Thyroid gland (tissue), 4 donors: ENCODE measurements around the gene MKRN2OS.

Experiments
- POLR2A ChIP-seq, 2 donors: fragments of 450-650 bp; IDR thresholded peaks; one replicate each; pipeline ENCODE4 v1.6.1; 2017; ENCODE audit warnings: antibody characterized with exemption in 2 of 2, mild to moderate bottlenecking in 2 of 2, moderate library complexity in 1 of 2
- TF ChIP-seq, protein P1 (sequence below), 6 experiments: fragments of 200-600 bp in 3 of 6; fragments of 450-650 bp in 3 of 6; sonication (generic) in 3 of 6; IDR thresholded peaks; one replicate each; pipeline ENCODE4 v1.5.1; 2016 to 2019; ENCODE audit warnings: antibody characterized with exemption in 6 of 6, mild to moderate bottlenecking in 2 of 6, inconsistent platforms in 1 of 6, moderate library complexity in 1 of 6

DNA sequence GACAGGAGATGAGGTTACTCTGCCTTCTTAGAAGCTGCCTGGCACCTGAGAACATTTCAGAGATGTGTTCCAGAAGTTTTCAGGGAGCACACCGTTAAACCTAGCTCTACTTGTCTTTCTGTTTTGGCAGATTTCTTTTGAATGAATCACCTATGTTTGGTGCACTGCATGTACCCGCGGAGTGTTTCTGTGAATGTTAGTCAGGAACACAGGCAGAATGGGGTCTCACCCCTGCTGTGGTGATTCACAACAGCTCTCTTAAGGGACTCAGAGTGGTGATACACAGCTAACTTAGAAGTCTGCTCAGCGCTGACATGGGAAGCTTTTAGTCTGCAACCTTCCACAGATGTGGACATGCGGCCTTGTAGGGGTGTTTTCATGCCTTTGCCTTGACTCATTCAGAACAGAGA, 37.0 kb downstream of the MKRN2OS start:
- TF ChIP-seq POLR2A (IDR thresholded peaks at IDR 0.05): no peak
- TF ChIP-seq, protein P1, sequence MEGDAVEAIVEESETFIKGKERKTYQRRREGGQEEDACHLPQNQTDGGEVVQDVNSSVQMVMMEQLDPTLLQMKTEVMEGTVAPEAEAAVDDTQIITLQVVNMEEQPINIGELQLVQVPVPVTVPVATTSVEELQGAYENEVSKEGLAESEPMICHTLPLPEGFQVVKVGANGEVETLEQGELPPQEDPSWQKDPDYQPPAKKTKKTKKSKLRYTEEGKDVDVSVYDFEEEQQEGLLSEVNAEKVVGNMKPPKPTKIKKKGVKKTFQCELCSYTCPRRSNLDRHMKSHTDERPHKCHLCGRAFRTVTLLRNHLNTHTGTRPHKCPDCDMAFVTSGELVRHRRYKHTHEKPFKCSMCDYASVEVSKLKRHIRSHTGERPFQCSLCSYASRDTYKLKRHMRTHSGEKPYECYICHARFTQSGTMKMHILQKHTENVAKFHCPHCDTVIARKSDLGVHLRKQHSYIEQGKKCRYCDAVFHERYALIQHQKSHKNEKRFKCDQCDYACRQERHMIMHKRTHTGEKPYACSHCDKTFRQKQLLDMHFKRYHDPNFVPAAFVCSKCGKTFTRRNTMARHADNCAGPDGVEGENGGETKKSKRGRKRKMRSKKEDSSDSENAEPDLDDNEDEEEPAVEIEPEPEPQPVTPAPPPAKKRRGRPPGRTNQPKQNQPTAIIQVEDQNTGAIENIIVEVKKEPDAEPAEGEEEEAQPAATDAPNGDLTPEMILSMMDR (IDR thresholded peaks at IDR 0.05): no peak
